Calu3 (cell line): Measurements from ENCODE around the gene RIIAD1. TPM values are rescaled to one million over a fixed set of nuclear protein-coding genes. Genes with fewer than 3 reads are reported as not detected.

Source experiments
- BruUV-seq: library from RNA; stranded (reverse); fragments of 400-500 nt; replicated peaks from 2 replicates; lab custom pipeline; 2021; lab: Mats Ljungman, UMichigan
- CTCF ChIA-PET: fragments of 300-600 bp; sonication (Branson Sonifier 250); formaldehyde crosslinking; loops from one replicate; lab custom pipeline; 2022; ENCODE audit warnings: antibody characterized with exemption; lab: Charles Lee
- DNase-seq: peaks from one replicate; pipeline ENCODE4 v3.0.0; 2022
- H3K27ac Mint-ChIP-seq: one replicate; pipeline ENCODE4 v1.8.0; 2022; ENCODE audit warnings: mixed read lengths; ENCODE audit not compliant: unreplicated experiment
- H3K27me3 Mint-ChIP-seq: one replicate; pipeline ENCODE4 v1.8.0; 2022; ENCODE audit warnings: mixed read lengths; ENCODE audit not compliant: unreplicated experiment
- H3K36me3 Mint-ChIP-seq: one replicate; pipeline ENCODE4 v1.8.0; 2022; ENCODE audit warnings: mild to moderate bottlenecking, moderate library complexity, mixed read lengths; ENCODE audit not compliant: insufficient read depth, unreplicated experiment
- H3K4me1 Mint-ChIP-seq: one replicate; pipeline ENCODE4 v1.8.0; 2022; ENCODE audit warnings: mild to moderate bottlenecking, low read depth, mixed read lengths; ENCODE audit not compliant: unreplicated experiment
- H3K4me3 Mint-ChIP-seq: one replicate; pipeline ENCODE4 v1.8.0; 2022; ENCODE audit warnings: mild to moderate bottlenecking, low read depth, moderate library complexity, mixed read lengths; ENCODE audit not compliant: unreplicated experiment
- H3K9me3 Mint-ChIP-seq: one replicate; pipeline ENCODE4 v1.8.0; 2022; ENCODE audit warnings: low read depth, mixed read lengths; ENCODE audit not compliant: unreplicated experiment
- CTCF ChIP-seq: fragments of 200-600 bp; IDR thresholded peaks from one replicate; pipeline ENCODE4 v1.8.0; 2022; ENCODE audit warnings: antibody characterized with exemption; ENCODE audit not compliant: unreplicated experiment
- intact Hi-C: fragments of 100-400 bp; cut with micrococcal nuclease; formaldehyde crosslinking; loops from one replicate; pipeline ENCODE4 v1.10.0; 2022; ENCODE audit not compliant: unreplicated experiment
- total RNA-seq: library from RNA; stranded (reverse); gene quantifications from 2 replicates; pipeline ENCODE4 v1.2.3, GENCODE V29; 2022

Gene RIIAD1
- total RNA-seq, 1 experiment from 2014 or later = not detected

- no peak for DNase-seq
- H3K4me3 Mint-ChIP-seq = no peak overlapping the region
- intact Hi-C loops = no loop called here
- no peaks in the 10 kb centered on the region for H3K9me3 Mint-ChIP-seq
- no peaks in the 10 kb centered on the region for H3K36me3 Mint-ChIP-seq
- H3K4me1 Mint-ChIP-seq = peaks cover 21% of the 10 kb centered on the region
- CTCF ChIA-PET = interaction anchor here (0.5 to 0.8 kb wide), 5 partner anchors 19 to 1624 kb away, joined by 3 to 8 read pairs (median 4); no protein-coding TSS in a partner anchor
- peaks cover 20% of the 10 kb centered on the region for H3K27me3 Mint-ChIP-seq
- no peak overlapping the region for H3K27ac Mint-ChIP-seq
- no peak for TF ChIP-seq CTCF
- BruUV-seq = no TSS peak
These were observed 10.1 kb upstream of the RIIAD1 start for GRCh38 chr1:151711044-151711800.

GRCh38 chr1:151711951-151712350 is 9.4 kb upstream of the RIIAD1 start:
- CTCF ChIA-PET = no interaction called here
- intact Hi-C loops = no loop called here
- no peak overlapping the region for H3K27ac Mint-ChIP-seq
- peaks cover 25% of the 10 kb centered on the region for H3K4me1 Mint-ChIP-seq
- no peak for DNase-seq
- no peaks in the 10 kb centered on the region for H3K9me3 Mint-ChIP-seq
- BruUV-seq = no TSS peak
- TF ChIP-seq CTCF = no peak
- peaks cover 27% of the 10 kb centered on the region for H3K27me3 Mint-ChIP-seq
- H3K36me3 Mint-ChIP-seq = no peaks in the 10 kb centered on the region
- H3K4me3 Mint-ChIP-seq = no peak overlapping the region

- H3K9me3 Mint-ChIP-seq = no peaks in the 10 kb centered on the region
- no peaks in the 10 kb centered on the region for H3K36me3 Mint-ChIP-seq
- peaks cover 29% of the 10 kb centered on the region for H3K4me1 Mint-ChIP-seq
- peak; percentile 82 for DNase-seq
- intact Hi-C loops = no loop called here
- BruUV-seq = no TSS peak
- H3K27me3 Mint-ChIP-seq = peaks cover 38% of the 10 kb centered on the region
- TF ChIP-seq CTCF = no peak
- H3K4me3 Mint-ChIP-seq = no peak overlapping the region
- H3K27ac Mint-ChIP-seq = no peak overlapping the region
- CTCF ChIA-PET = interaction anchor here (0.7 to 1.0 kb wide), 5 partner anchors 22 to 166 kb away, joined by 3 to 6 read pairs (median 3); partner anchors contain the start of gene C2CD4D
These were observed 8.3 kb upstream of the RIIAD1 start for GRCh38 chr1:151713044-151713443.

GRCh38 chr1:151713874-151714273 is 7.4 kb upstream of the RIIAD1 start:
- no TSS peak for BruUV-seq
- Mint-ChIP-seq H3K4me3 (no peak overlapping the region), H3K27me3 (peaks cover 47% of the 10 kb centered on the region), H3K9me3 (no peaks in the 10 kb centered on the region), H3K36me3 (no peaks in the 10 kb centered on the region), H3K4me1 (peaks cover 29% of the 10 kb centered on the region), H3K27ac (no peak overlapping the region)
- no peak for DNase-seq
- CTCF ChIA-PET = no interaction called here
- TF ChIP-seq CTCF = no peak
- intact Hi-C loops = no loop called here
